Natural killer cell (primary cell): Measurements from ENCODE around the gene KRTAP4-3. TPM values are rescaled to one million over a fixed set of nuclear protein-coding genes. Genes with fewer than 3 reads are reported as not detected.
"Not testable (repeated sequence)": the region's sequence is repeated elsewhere in the genome, so short reads cannot be mapped to it uniquely, and the experiment has no call there.

Experiments
- ATAC-seq, 3 donors: fragments of 150-1000 bp in 2 of 3; fragments of 200-7000 bp in 1 of 3; cut with Tn5 transposase; 1 replicate in 1 of 3; 2 replicates in 2 of 3; pipeline ENCODE4 v1.10.0; 2021; ENCODE audit warnings: mild to moderate bottlenecking in 2 of 3, moderate library complexity in 2 of 3
- DNase-seq, 2 donors: peaks; one replicate each; pipeline versions ENCODE4 v3.0.0 to v3.0.0-alpha.2; 2013 to 2021; ENCODE audit warnings: mixed read lengths in 1 of 2
- H3K27ac ChIP-seq: one replicate; pipeline ENCODE4 v1.5.1; 2013; ENCODE audit warnings: mild to moderate bottlenecking, low read length
- H3K27me3 ChIP-seq: one replicate; pipeline ENCODE4 v1.6.1; 2013; ENCODE audit warnings: low read length; ENCODE audit not compliant: control insufficient read depth, insufficient read depth
- H3K36me3 ChIP-seq: one replicate; pipeline ENCODE4 v1.6.1; 2013; ENCODE audit warnings: low read length; ENCODE audit not compliant: control insufficient read depth, insufficient read depth
- H3K4me1 ChIP-seq: one replicate; pipeline ENCODE4 v1.6.1; 2013; ENCODE audit warnings: low read length; ENCODE audit not compliant: control insufficient read depth, insufficient read depth
- H3K4me3 ChIP-seq: one replicate; pipeline ENCODE4 v1.5.1; 2013; ENCODE audit warnings: low read length
- H3K9me3 ChIP-seq: one replicate; pipeline ENCODE4 v1.6.1; 2013; ENCODE audit warnings: low read length; ENCODE audit not compliant: control insufficient read depth, insufficient read depth
- H3K27ac Mint-ChIP-seq, 2 donors: one replicate each; pipeline ENCODE4 v1.8.0; 2022; ENCODE audit warnings: mild to moderate bottlenecking in 2 of 2, mixed read lengths in 2 of 2, moderate library complexity in 1 of 2
- H3K27me3 Mint-ChIP-seq, 2 donors: one replicate each; pipeline ENCODE4 v1.8.0; 2022; ENCODE audit warnings: low read depth in 2 of 2, mixed read lengths in 2 of 2
- H3K36me3 Mint-ChIP-seq: one replicate; pipeline ENCODE4 v1.8.0; 2022; ENCODE audit warnings: mixed read lengths
- H3K4me1 Mint-ChIP-seq, 2 donors: one replicate each; pipeline ENCODE4 v1.8.0; 2022; ENCODE audit warnings: mixed read lengths in 2 of 2
- H3K4me3 Mint-ChIP-seq: one replicate; pipeline ENCODE4 v1.8.0; 2022; ENCODE audit warnings: mild to moderate bottlenecking, moderate library complexity, mixed read lengths
- H3K9me3 Mint-ChIP-seq, 2 donors: one replicate each; pipeline ENCODE4 v1.8.0; 2022; ENCODE audit warnings: mixed read lengths in 2 of 2
- CTCF ChIP-seq: fragments of 200-600 bp; IDR thresholded peaks from one replicate; pipeline ENCODE4 v1.8.0; 2022; ENCODE audit warnings: antibody characterized with exemption
- WGBS: methylation state at CpG from one replicate; pipeline ENCODE4 v1.1.7; 2013; ENCODE audit warnings: missing lambda C conversion rate; ENCODE audit not compliant: insufficient coverage; 5-methylcytosine and 5-hydroxymethylcytosine counted together
- intact Hi-C: fragments of 100-400 bp; cut with micrococcal nuclease; formaldehyde crosslinking; loops from one replicate; pipeline ENCODE4 v1.14.2; 2022
- total RNA-seq, 4 donors: library from RNA; stranded (reverse); fragments of 120-200 nt in 1 of 4; gene quantifications; one replicate each; pipeline versions ENCODE4 v1.2.3 to v1.2.4, GENCODE V29; 2013 to 2022

The KRTAP4-3 gene
- total RNA-seq, 3 donors from 2014 or later (not counting 1 experiment from before 2014, with no cell fraction given) = not detected

GRCh38 chr17:41167561-41167960, 460 bp downstream of the KRTAP4-3 start:
- no peaks in the 10 kb centered on the region for H3K36me3 ChIP-seq
- no peak overlapping the region for H3K27ac Mint-ChIP-seq
- H3K4me3 Mint-ChIP-seq = no peak overlapping the region
- no peaks in the 10 kb centered on the region for H3K9me3 Mint-ChIP-seq
- DNase-seq (no peak), ATAC-seq (no peak)
- H3K27me3 ChIP-seq = no peaks in the 10 kb centered on the region
- H3K4me3 ChIP-seq = no peak overlapping the region
- peaks cover 11 to 34% of the 10 kb centered on the region in 2 donors for H3K27me3 Mint-ChIP-seq
- intact Hi-C loops = no loop called here
- H3K9me3 ChIP-seq = no peaks in the 10 kb centered on the region
- H3K4me1 ChIP-seq = no peaks in the 10 kb centered on the region
- H3K27ac ChIP-seq = no peak overlapping the region
- H3K4me1 Mint-ChIP-seq = no peaks in the 10 kb centered on the region
- H3K36me3 Mint-ChIP-seq = no peaks in the 10 kb centered on the region
- TF ChIP-seq CTCF = no peak
- 84% methylated on average over 7 of the region's 7 CpGs for whole genome bisulfite sequencing

GRCh38 chr17:41163828-41164227, 4.2 kb downstream of the KRTAP4-3 start:
- Histone ChIP-seq H3K9me3 (no peaks in the 10 kb centered on the region), H3K4me1 (no peaks in the 10 kb centered on the region), H3K27ac (no peak overlapping the region), H3K4me3 (no peak overlapping the region), H3K36me3 (no peaks in the 10 kb centered on the region), H3K27me3 (no peaks in the 10 kb centered on the region)
- H3K4me1 Mint-ChIP-seq = no peaks in the 10 kb centered on the region
- ATAC-seq (no peak), DNase-seq (no peak)
- no peaks in the 10 kb centered on the region for H3K9me3 Mint-ChIP-seq
- H3K27ac Mint-ChIP-seq = no peak overlapping the region
- peaks cover 10 to 26% of the 10 kb centered on the region in 2 donors for H3K27me3 Mint-ChIP-seq
- TF ChIP-seq CTCF = no peak
- 88% methylated on average over 5 of the region's 7 CpGs for WGBS
- no peak overlapping the region for H3K4me3 Mint-ChIP-seq
- intact Hi-C loops = no loop called here
- H3K36me3 Mint-ChIP-seq = no peaks in the 10 kb centered on the region

- H3K4me3 ChIP-seq = no peak within 1 kb of the TSS
- intact Hi-C loops = no loop called here
- no peak for ATAC-seq
- H3K9me3 Mint-ChIP-seq = no peaks in the 10 kb centered on the region
- H3K27me3 ChIP-seq = peaks cover 14% of the 10 kb centered on the region
- H3K27me3 Mint-ChIP-seq = peaks cover 25 to 50% of the 10 kb centered on the region in 2 donors
- no peaks in the 10 kb centered on the region for H3K4me1 Mint-ChIP-seq
- no peaks in the 10 kb centered on the region for H3K36me3 ChIP-seq
- no peak within 1 kb of the TSS for H3K27ac ChIP-seq
- no peaks in the 10 kb centered on the region for H3K36me3 Mint-ChIP-seq
- WGBS = 92% methylated on average over 1 of the region's 1 CpG
- no peak within 1 kb of the TSS for H3K4me3 Mint-ChIP-seq
- no peak within 1 kb of the TSS for H3K27ac Mint-ChIP-seq
- H3K4me1 ChIP-seq = no peaks in the 10 kb centered on the region
- no peak for TF ChIP-seq CTCF
- no peak for DNase-seq
- no peaks in the 10 kb centered on the region for H3K9me3 ChIP-seq
Measured at GRCh38 chr17:41160648-41161047, 7.4 kb downstream of the KRTAP4-3 start, which contains the start of gene KRTAP4-4. Gene KRTAP4-4, minus strand, starts transcription at chr17:41160748. Its CDS starts 57 bp downstream, at chr17:41160691.

- peaks cover 25 to 55% of the 10 kb centered on the region in 2 donors for H3K27me3 Mint-ChIP-seq
- intact Hi-C loops = not testable (repeated sequence)
Measured at GRCh38 chr17:41160190-41160589, 7.8 kb downstream of the KRTAP4-3 start.

More at GRCh38 chr17:41160190-41160589, 7.8 kb downstream of the KRTAP4-3 start:
- not testable (repeated sequence) for H3K27ac ChIP-seq, H3K4me3 Mint-ChIP-seq, DNase-seq, H3K36me3 ChIP-seq, H3K4me3 ChIP-seq, H3K4me1 ChIP-seq, H3K9me3 ChIP-seq, H3K9me3 Mint-ChIP-seq, ATAC-seq, H3K36me3 Mint-ChIP-seq, H3K27ac Mint-ChIP-seq, H3K4me1 Mint-ChIP-seq
- peaks cover 16% of the 10 kb centered on the region for H3K27me3 ChIP-seq
- 93% methylated on average over 3 of the region's 3 CpGs for WGBS
